GM12878 (cell line): Measurements from ENCODE around the gene LFNG. TPM values are rescaled to one million over a fixed set of nuclear protein-coding genes. Genes with fewer than 3 reads are reported as not detected.

Experiments used
- ATAC-seq: fragments of 200-7000 bp; cut with Tn5 transposase; 3 replicates; pipeline ENCODE4 v1.9.1; 2020; ENCODE audit warnings: mild to moderate bottlenecking, moderate library complexity
- BruUV-seq: library from RNA; stranded (reverse); fragments of 400-500 nt; replicated peaks from 2 replicates; lab custom pipeline; 2021; lab: Mats Ljungman, UMichigan
- CTCF ChIA-PET: fragments of 300-600 bp; sonication (Branson Sonifier 250); formaldehyde crosslinking; extraction: SDS; loops from one replicate; lab custom pipeline; 2021; ENCODE audit warnings: inconsistent platforms; lab: Yijun Ruan, JAX
- POLR2A ChIA-PET: fragments of 350-600 bp; formaldehyde crosslinking; extraction: SDS; loops from one replicate; lab custom pipeline; 2021; ENCODE audit warnings: inconsistent platforms; lab: Charles Lee
- RAD21 ChIA-PET: fragments of 300-600 bp; sonication (Branson Sonifier 250); formaldehyde crosslinking; loops from one replicate; lab custom pipeline; 2023; ENCODE audit warnings: antibody characterized with exemption; ENCODE audit not compliant: unreplicated experiment; lab: Charles Lee
- SMC1A ChIA-PET: fragments of 300-600 bp; sonication (Branson Sonifier 250); formaldehyde crosslinking; loops from one replicate; lab custom pipeline; 2023; ENCODE audit not compliant: unreplicated experiment, uncharacterized antibody; lab: Charles Lee
- DNase-seq: peaks from one replicate; pipeline ENCODE4 v3.0.0-alpha.2; 2011; ENCODE audit warnings: low read depth, low spot score
- FAIRE-seq: peaks from 3 replicates; lab custom pipeline; 2011; peaks lifted over from hg19 to GRCh38; lab: Jason Lieb, UNC
- H2AFZ ChIP-seq: 2 replicates; pipeline ENCODE4 v1.6.0; 2011; ENCODE audit warnings: low read depth, low read length, control low read depth; ENCODE audit not compliant: control insufficient read depth
- H3K27ac ChIP-seq: 2 replicates; pipeline ENCODE4 v1.5.1; 2011; ENCODE audit warnings: control low read depth; ENCODE audit not compliant: control insufficient read depth, insufficient read depth
- H3K27me3 ChIP-seq, 2 experiments: replicated peaks in 1 of 2; 2 replicates each; pipeline versions ENCODE4 v1.6.0 to v1.6.1; 2011; ENCODE audit warnings: low read length in 1 of 2; ENCODE audit not compliant: control insufficient read depth in 2 of 2, insufficient read depth in 2 of 2
- H3K36me3 ChIP-seq, 2 experiments: 2 replicates each; pipeline ENCODE4 v1.5.1; 2011; ENCODE audit warnings: low read length in 1 of 2; ENCODE audit not compliant: control insufficient read depth in 2 of 2, insufficient read depth in 2 of 2
- H3K4me1 ChIP-seq: 2 replicates; pipeline ENCODE4 v1.6.1; 2011; ENCODE audit warnings: mild to moderate bottlenecking, low read length, moderate library complexity, mixed read lengths; ENCODE audit not compliant: control insufficient read depth, insufficient read depth
- H3K4me2 ChIP-seq: 2 replicates; pipeline ENCODE4 v1.6.0; 2011; ENCODE audit warnings: control low read depth; ENCODE audit not compliant: control insufficient read depth, insufficient read depth
- H3K4me3 ChIP-seq: fragments of 200-600 bp; sonication (generic); 2 replicates; pipeline ENCODE4 v1.5.1; 2016
- H3K79me2 ChIP-seq: 2 replicates; pipeline ENCODE4 v1.6.0; 2011; ENCODE audit warnings: low read length; ENCODE audit not compliant: control insufficient read depth, insufficient read depth
- H3K9ac ChIP-seq: 2 replicates; pipeline ENCODE4 v1.8.0; 2011; ENCODE audit warnings: low read length, control low read depth, mixed read lengths; ENCODE audit not compliant: control insufficient read depth, insufficient read depth
- H3K9me3 ChIP-seq: replicated peaks from 3 replicates; pipeline ENCODE4 v1.5.1; 2011; ENCODE audit warnings: mild to moderate bottlenecking, low read length; ENCODE audit not compliant: control insufficient read depth, insufficient read depth
- H4K20me1 ChIP-seq: 2 replicates; pipeline ENCODE4 v1.6.0; 2011; ENCODE audit not compliant: control insufficient read depth, insufficient read depth
- ASH2L ChIP-seq: fragments of 300-600, 200-600 bp; sonication (generic); IDR thresholded peaks from 2 replicates; pipeline ENCODE4 v1.6.1; 2017; ENCODE audit warnings: low read depth, mild to moderate bottlenecking, borderline replicate concordance
- IKZF1 ChIP-seq: fragments of 450-650 bp; conservative IDR thresholded peaks from 2 replicates; pipeline ENCODE4 v1.6.1; 2017; ENCODE audit warnings: antibody characterized with exemption, mild to moderate bottlenecking
- MEF2B ChIP-seq: fragments of 450-650 bp; IDR thresholded peaks from 2 replicates; pipeline ENCODE4 v1.6.1; 2018; ENCODE audit warnings: mild to moderate bottlenecking, moderate library complexity; ENCODE audit not compliant: partially characterized antibody, poor library complexity, severe bottlenecking
- NFIC ChIP-seq: IDR thresholded peaks from 2 replicates; pipeline ENCODE4 v1.6.1; 2012; ENCODE audit warnings: low read depth, mild to moderate bottlenecking, inconsistent platforms, low read length, moderate library complexity
- SPI1 ChIP-seq: IDR thresholded peaks from 2 replicates; pipeline ENCODE4 v1.6.1; 2011; ENCODE audit warnings: low read depth, mild to moderate bottlenecking, low read length, moderate library complexity, borderline replicate concordance; ENCODE audit not compliant: insufficient read depth
- TCF7 ChIP-seq: IDR thresholded peaks from 2 replicates; pipeline ENCODE4 v1.6.1; 2014; ENCODE audit warnings: antibody characterized with exemption, borderline replicate concordance
- ZNF622 ChIP-seq: fragments of 450-650 bp; IDR thresholded peaks from 2 replicates; pipeline ENCODE4 v1.6.1; 2017; ENCODE audit warnings: mild to moderate bottlenecking, inconsistent platforms
- WGBS: methylation state at CpG from one replicate; pipeline ENCODE4 v1.1.6; 2016; ENCODE audit warnings: low lambda C conversion rate; ENCODE audit not compliant: insufficient replicate concordance, insufficient coverage; ENCODE audit errors: missing lambda C conversion rate; 5-methylcytosine and 5-hydroxymethylcytosine counted together
- in situ Hi-C: fragments of 300-500 bp; cut with MboI; formaldehyde crosslinking; loops from 9 replicates; pipeline ENCODE4 v1.14.3; 2018; ENCODE audit warnings: mixed read lengths
- intact Hi-C: fragments of 100-400 bp; cut with micrococcal nuclease; formaldehyde crosslinking; loops from one replicate; pipeline ENCODE4 v1.14.2; 2022; ENCODE audit not compliant: unreplicated experiment
- polyA plus RNA-seq, 11 experiments: library from polyadenylated mRNA; depleted of rRNA in 4 of 11; unstranded in 6 of 11; stranded (reverse) in 5 of 11; fragments of >200 nt; fragmentation: Nextera tagmentation in 4 of 11; fragmentation: Illumina TruSeq in 1 of 11; extraction: Ambion mirVana in 4 of 11; extraction: Trizol in 1 of 11; gene quantifications; 1 replicate in 1 of 11; 2 replicates in 10 of 11; pipeline versions ENCODE4 v1.2.1 to v1.2.3, GENCODE V29; 2011 to 2016; ENCODE audit warnings: inconsistent platforms in 2 of 11, missing spikeins in 2 of 11, low read depth in 1 of 11
- total RNA-seq, 4 experiments: library from RNA; depleted of rRNA in 3 of 4; stranded (reverse); fragments of >200 nt in 3 of 4; fragmentation: Illumina TruSeq in 1 of 4; extraction: Trizol in 1 of 4; gene quantifications; 2 replicates each; pipeline versions ENCODE4 v1.2.1 to v1.2.3, GENCODE V29; 2013 to 2021
- TF ChIP-seq, protein P1 (sequence below): fragments of 450-650 bp; IDR thresholded peaks from 2 replicates; pipeline ENCODE4 v1.6.1; 2014; ENCODE audit warnings: mild to moderate bottlenecking
- TF ChIP-seq, protein P2 (sequence below): IDR thresholded peaks from 2 replicates; pipeline ENCODE4 v1.6.1; 2011; ENCODE audit warnings: low read depth, mild to moderate bottlenecking, low read length, moderate library complexity, borderline replicate concordance; ENCODE audit errors: extremely low read depth
- TF ChIP-seq, protein P3 (sequence below): fragments of 450-650 bp; IDR thresholded peaks from 2 replicates; pipeline ENCODE4 v1.6.1; 2017; ENCODE audit warnings: mild to moderate bottlenecking, moderate library complexity
- TF ChIP-seq, protein P4 (sequence below): fragments of 450-650 bp; IDR thresholded peaks from 2 replicates; pipeline ENCODE4 v1.6.1; 2017; ENCODE audit warnings: antibody characterized with exemption, mild to moderate bottlenecking, moderate library complexity
- TF ChIP-seq, protein P5 (sequence below): fragments of 450-650 bp; IDR thresholded peaks from 2 replicates; pipeline ENCODE4 v1.6.1; 2018; ENCODE audit warnings: borderline replicate concordance, mild to moderate bottlenecking; ENCODE audit not compliant: partially characterized antibody

The LFNG gene
- total and polyA plus RNA-seq, 10 of the 15 experiments (the other 5 are each of a cell fraction or from before 2014, with no cell fraction given), result 0.09 to 0.68 (median 0.33) TPM; not detected in 2

DNA sequence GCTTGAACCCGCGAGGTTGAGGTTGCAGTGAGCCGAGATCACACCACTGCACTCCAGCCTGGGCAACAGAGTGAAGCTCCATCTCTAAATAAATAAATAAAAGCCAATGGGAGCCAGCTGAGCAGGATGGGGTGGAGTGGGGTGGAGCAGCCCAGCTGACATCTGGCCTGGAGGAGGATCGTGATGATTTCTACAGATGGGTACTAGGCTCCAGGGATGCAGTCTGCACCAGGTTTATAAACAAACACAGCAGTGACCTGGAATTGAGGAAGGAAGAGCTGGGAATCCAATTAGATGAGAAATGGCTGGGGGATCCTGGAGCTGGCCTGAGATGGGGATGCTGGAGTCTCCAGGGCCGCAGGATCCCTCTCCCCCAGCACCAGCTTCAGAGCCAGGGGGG lies 36.1 kb upstream of the LFNG start:
- H3K27ac ChIP-seq, result no peak overlapping the region
- no peak overlapping the region for H3K4me2 ChIP-seq
- no peaks in the 10 kb centered on the region for H3K27me3 ChIP-seq
- no peak overlapping the region for H3K4me3 ChIP-seq
- H3K9me3 ChIP-seq, result no peaks in the 10 kb centered on the region; the same call in 1 of the 3 replicates
- ChIA-PET SMC1A (interaction anchor here (0.5 to 1.7 kb wide), 2 partner anchors 35 to 226 kb away, joined by 3 to 5 read pairs; no protein-coding TSS in a partner anchor), POLR2A (interaction anchor here (0.6 kb wide), 1 partner anchor 185 kb away, joined by 3 read pairs; no protein-coding TSS in a partner anchor), RAD21 (no interaction called here), CTCF (interaction anchor here (0.7 to 1.4 kb wide), 4 partner anchors 13 to 226 kb away, joined by 3 to 6 read pairs (median 3); no protein-coding TSS in a partner anchor)
- no peaks in the 10 kb centered on the region for H3K36me3 ChIP-seq
- intact Hi-C loops (no loop called here), in situ Hi-C loops (no loop called here)
- no TSS peak for BruUV-seq
- 27% methylated on average over 5 of the region's 5 CpGs for WGBS
- no peak overlapping the region for H3K9ac ChIP-seq
- no peak for DNase-seq
- H3K79me2 ChIP-seq, result no peaks in the 10 kb centered on the region
- H4K20me1 ChIP-seq, result no peaks in the 10 kb centered on the region
- H2AFZ ChIP-seq, result no peak overlapping the region
- H3K4me1 ChIP-seq, result no peaks in the 10 kb centered on the region
- no peak for ATAC-seq
- no peak for FAIRE-seq
- TF ChIP-seq, protein P1, sequence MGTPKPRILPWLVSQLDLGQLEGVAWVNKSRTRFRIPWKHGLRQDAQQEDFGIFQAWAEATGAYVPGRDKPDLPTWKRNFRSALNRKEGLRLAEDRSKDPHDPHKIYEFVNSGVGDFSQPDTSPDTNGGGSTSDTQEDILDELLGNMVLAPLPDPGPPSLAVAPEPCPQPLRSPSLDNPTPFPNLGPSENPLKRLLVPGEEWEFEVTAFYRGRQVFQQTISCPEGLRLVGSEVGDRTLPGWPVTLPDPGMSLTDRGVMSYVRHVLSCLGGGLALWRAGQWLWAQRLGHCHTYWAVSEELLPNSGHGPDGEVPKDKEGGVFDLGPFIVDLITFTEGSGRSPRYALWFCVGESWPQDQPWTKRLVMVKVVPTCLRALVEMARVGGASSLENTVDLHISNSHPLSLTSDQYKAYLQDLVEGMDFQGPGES, result no peak
- TF ChIP-seq, protein P2, sequence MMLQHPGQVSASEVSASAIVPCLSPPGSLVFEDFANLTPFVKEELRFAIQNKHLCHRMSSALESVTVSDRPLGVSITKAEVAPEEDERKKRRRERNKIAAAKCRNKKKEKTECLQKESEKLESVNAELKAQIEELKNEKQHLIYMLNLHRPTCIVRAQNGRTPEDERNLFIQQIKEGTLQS, result no peak
- TF ChIP-seq, protein P3, sequence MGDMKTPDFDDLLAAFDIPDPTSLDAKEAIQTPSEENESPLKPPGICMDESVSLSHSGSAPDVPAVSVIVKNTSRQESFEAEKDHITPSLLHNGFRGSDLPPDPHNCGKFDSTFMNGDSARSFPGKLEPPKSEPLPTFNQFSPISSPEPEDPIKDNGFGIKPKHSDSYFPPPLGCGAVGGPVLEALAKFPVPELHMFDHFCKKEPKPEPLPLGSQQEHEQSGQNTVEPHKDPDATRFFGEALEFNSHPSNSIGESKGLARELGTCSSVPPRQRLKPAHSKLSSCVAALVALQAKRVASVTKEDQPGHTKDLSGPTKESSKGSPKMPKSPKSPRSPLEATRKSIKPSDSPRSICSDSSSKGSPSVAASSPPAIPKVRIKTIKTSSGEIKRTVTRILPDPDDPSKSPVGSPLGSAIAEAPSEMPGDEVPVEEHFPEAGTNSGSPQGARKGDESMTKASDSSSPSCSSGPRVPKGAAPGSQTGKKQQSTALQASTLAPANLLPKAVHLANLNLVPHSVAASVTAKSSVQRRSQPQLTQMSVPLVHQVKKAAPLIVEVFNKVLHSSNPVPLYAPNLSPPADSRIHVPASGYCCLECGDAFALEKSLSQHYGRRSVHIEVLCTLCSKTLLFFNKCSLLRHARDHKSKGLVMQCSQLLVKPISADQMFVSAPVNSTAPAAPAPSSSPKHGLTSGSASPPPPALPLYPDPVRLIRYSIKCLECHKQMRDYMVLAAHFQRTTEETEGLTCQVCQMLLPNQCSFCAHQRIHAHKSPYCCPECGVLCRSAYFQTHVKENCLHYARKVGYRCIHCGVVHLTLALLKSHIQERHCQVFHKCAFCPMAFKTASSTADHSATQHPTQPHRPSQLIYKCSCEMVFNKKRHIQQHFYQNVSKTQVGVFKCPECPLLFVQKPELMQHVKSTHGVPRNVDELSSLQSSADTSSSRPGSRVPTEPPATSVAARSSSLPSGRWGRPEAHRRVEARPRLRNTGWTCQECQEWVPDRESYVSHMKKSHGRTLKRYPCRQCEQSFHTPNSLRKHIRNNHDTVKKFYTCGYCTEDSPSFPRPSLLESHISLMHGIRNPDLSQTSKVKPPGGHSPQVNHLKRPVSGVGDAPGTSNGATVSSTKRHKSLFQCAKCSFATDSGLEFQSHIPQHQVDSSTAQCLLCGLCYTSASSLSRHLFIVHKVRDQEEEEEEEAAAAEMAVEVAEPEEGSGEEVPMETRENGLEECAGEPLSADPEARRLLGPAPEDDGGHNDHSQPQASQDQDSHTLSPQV, result no peak
- TF ChIP-seq TCF7 (no peak), MEF2B (no peak), ZNF622 (no peak), ASH2L (no peak), IKZF1 (no peak), SPI1 (no peak), NFIC (no peak)
- TF ChIP-seq, protein P4, sequence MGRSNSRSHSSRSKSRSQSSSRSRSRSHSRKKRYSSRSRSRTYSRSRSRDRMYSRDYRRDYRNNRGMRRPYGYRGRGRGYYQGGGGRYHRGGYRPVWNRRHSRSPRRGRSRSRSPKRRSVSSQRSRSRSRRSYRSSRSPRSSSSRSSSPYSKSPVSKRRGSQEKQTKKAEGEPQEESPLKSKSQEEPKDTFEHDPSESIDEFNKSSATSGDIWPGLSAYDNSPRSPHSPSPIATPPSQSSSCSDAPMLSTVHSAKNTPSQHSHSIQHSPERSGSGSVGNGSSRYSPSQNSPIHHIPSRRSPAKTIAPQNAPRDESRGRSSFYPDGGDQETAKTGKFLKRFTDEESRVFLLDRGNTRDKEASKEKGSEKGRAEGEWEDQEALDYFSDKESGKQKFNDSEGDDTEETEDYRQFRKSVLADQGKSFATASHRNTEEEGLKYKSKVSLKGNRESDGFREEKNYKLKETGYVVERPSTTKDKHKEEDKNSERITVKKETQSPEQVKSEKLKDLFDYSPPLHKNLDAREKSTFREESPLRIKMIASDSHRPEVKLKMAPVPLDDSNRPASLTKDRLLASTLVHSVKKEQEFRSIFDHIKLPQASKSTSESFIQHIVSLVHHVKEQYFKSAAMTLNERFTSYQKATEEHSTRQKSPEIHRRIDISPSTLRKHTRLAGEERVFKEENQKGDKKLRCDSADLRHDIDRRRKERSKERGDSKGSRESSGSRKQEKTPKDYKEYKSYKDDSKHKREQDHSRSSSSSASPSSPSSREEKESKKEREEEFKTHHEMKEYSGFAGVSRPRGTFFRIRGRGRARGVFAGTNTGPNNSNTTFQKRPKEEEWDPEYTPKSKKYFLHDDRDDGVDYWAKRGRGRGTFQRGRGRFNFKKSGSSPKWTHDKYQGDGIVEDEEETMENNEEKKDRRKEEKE, result no peak
- TF ChIP-seq, protein P5, sequence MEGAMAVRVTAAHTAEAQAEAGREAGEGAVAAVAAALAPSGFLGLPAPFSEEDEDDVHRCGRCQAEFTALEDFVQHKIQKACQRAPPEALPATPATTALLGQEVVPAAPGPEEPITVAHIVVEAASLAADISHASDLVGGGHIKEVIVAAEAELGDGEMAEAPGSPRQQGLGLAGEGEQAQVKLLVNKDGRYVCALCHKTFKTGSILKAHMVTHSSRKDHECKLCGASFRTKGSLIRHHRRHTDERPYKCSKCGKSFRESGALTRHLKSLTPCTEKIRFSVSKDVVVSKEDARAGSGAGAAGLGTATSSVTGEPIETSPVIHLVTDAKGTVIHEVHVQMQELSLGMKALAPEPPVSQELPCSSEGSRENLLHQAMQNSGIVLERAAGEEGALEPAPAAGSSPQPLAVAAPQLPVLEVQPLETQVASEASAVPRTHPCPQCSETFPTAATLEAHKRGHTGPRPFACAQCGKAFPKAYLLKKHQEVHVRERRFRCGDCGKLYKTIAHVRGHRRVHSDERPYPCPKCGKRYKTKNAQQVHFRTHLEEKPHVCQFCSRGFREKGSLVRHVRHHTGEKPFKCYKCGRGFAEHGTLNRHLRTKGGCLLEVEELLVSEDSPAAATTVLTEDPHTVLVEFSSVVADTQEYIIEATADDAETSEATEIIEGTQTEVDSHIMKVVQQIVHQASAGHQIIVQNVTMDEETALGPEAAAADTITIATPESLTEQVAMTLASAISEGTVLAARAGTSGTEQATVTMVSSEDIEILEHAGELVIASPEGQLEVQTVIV, result no peak
